IMR-90 (cell line): ENCODE results near the gene MAOA. TPM values are rescaled to one million over a fixed set of nuclear protein-coding genes. Genes with fewer than 3 reads are reported as not detected.

Experiments used
- ATAC-seq: fragments of 200-7000 bp; cut with Tn5 transposase; 2 replicates; pipeline ENCODE4 v1.9.1; 2020; ENCODE audit warnings: low read depth, mild to moderate bottlenecking, moderate library complexity
- BruUV-seq: library from RNA; stranded (reverse); fragments of 400-500 nt; replicated peaks from 2 replicates; lab custom pipeline; 2021; lab: Mats Ljungman, UMichigan
- CTCF ChIA-PET: fragments of 300-600 bp; formaldehyde crosslinking; extraction: SDS; loops from one replicate; lab custom pipeline; 2021; ENCODE audit warnings: antibody characterized with exemption; lab: Yijun Ruan, JAX
- POLR2A ChIA-PET: fragments of 300-600 bp; sonication (Branson Sonifier 250); formaldehyde crosslinking; loops from one replicate; lab custom pipeline; 2022; ENCODE audit warnings: antibody characterized with exemption; ENCODE audit not compliant: unreplicated experiment; lab: Charles Lee
- DNase-seq: peaks from one replicate; pipeline ENCODE4 v3.0.0; 2013
- H2AFZ ChIP-seq: replicated peaks from 2 replicates; pipeline ENCODE3; 2013; ENCODE audit warnings: low read length, mild to moderate bottlenecking; ENCODE audit not compliant: poor library complexity
- H2AK5ac ChIP-seq: 2 replicates; pipeline ENCODE4 v1.6.1; 2013; ENCODE audit warnings: low read depth, low read length, inconsistent platforms
- H2AK9ac ChIP-seq: replicated peaks from 2 replicates; pipeline ENCODE3; 2013; ENCODE audit warnings: mild to moderate bottlenecking, low read depth, low read length, moderate library complexity; ENCODE audit not compliant: poor library complexity
- H2BK120ac ChIP-seq: 2 replicates; pipeline ENCODE4 v1.6.1; 2013; ENCODE audit warnings: low read depth, low read length, inconsistent platforms
- H2BK15ac ChIP-seq: 3 replicates; pipeline ENCODE4 v1.6.1; 2013; ENCODE audit warnings: low read depth, low read length, inconsistent platforms
- H2BK20ac ChIP-seq: 2 replicates; pipeline ENCODE4 v1.6.1; 2013; ENCODE audit warnings: low read depth, mild to moderate bottlenecking, inconsistent platforms, low read length, moderate library complexity
- H2BK5ac ChIP-seq: 2 replicates; pipeline ENCODE4 v1.6.1; 2013; ENCODE audit warnings: mild to moderate bottlenecking, low read depth, low read length, inconsistent platforms; ENCODE audit not compliant: poor library complexity, severe bottlenecking
- H3K14ac ChIP-seq: replicated peaks from 2 replicates; pipeline ENCODE4 v1.6.1; 2013; ENCODE audit warnings: low read depth, low read length, inconsistent platforms
- H3K18ac ChIP-seq: 2 replicates; pipeline ENCODE4 v1.6.1; 2013; ENCODE audit warnings: low read depth, low read length, control low read depth
- H3K23ac ChIP-seq: 2 replicates; pipeline ENCODE4 v1.6.1; 2013; ENCODE audit warnings: low read depth, low read length, inconsistent platforms
- H3K27ac ChIP-seq: 2 replicates; pipeline ENCODE4 v1.5.1; 2013; ENCODE audit warnings: mild to moderate bottlenecking, control low read depth, low read length; ENCODE audit not compliant: insufficient read depth
- H3K27me3 ChIP-seq: 2 replicates; pipeline ENCODE4 v1.6.1; 2013; ENCODE audit warnings: low read length; ENCODE audit not compliant: control insufficient read depth, insufficient read depth
- H3K36me3 ChIP-seq: 2 replicates; pipeline ENCODE4 v1.6.1; 2013; ENCODE audit warnings: low read length, mixed read lengths; ENCODE audit not compliant: control insufficient read depth, insufficient read depth
- H3K4ac ChIP-seq: 2 replicates; pipeline ENCODE4 v1.6.1; 2013; ENCODE audit warnings: low read depth, low read length, inconsistent platforms
- H3K4me1 ChIP-seq: 2 replicates; pipeline ENCODE4 v1.6.1; 2013; ENCODE audit warnings: low read length, mixed read lengths; ENCODE audit not compliant: control insufficient read depth, insufficient read depth
- H3K4me2 ChIP-seq: 2 replicates; pipeline ENCODE4 v1.6.1; 2013; ENCODE audit warnings: low read depth, mild to moderate bottlenecking, control low read depth, low read length, moderate library complexity
- H3K4me3 ChIP-seq: 2 replicates; pipeline ENCODE4 v1.5.1; 2013; ENCODE audit warnings: low read depth, mild to moderate bottlenecking, control low read depth, low read length, moderate library complexity; ENCODE audit not compliant: insufficient read depth
- H3K56ac ChIP-seq: 2 replicates; pipeline ENCODE4 v1.6.1; 2013; ENCODE audit warnings: low read length, inconsistent platforms; ENCODE audit not compliant: insufficient read depth; ENCODE audit errors: extremely low read depth
- H3K79me1 ChIP-seq, 2 experiments: 2 replicates each; pipeline ENCODE4 v1.6.1; 2013; ENCODE audit warnings: low read length in 2 of 2, inconsistent platforms in 1 of 2, low read depth in 1 of 2
- H3K9ac ChIP-seq: 2 replicates; pipeline ENCODE4 v1.6.1; 2013; ENCODE audit warnings: low read depth, low read length, control low read depth
- H3K9me1 ChIP-seq: 2 replicates; pipeline ENCODE4 v1.6.1; 2013; ENCODE audit warnings: low read length, inconsistent platforms; ENCODE audit not compliant: insufficient read depth
- H3K9me3 ChIP-seq: 2 replicates; pipeline ENCODE4 v1.6.1; 2013; ENCODE audit warnings: low read length; ENCODE audit not compliant: control insufficient read depth, insufficient read depth
- H4K20me1 ChIP-seq: 2 replicates; pipeline ENCODE4 v1.6.1; 2013; ENCODE audit warnings: low read length, inconsistent platforms; ENCODE audit not compliant: insufficient read depth
- H4K5ac ChIP-seq: 2 replicates; pipeline ENCODE4 v1.6.1; 2013; ENCODE audit warnings: mild to moderate bottlenecking, low read depth, low read length, control low read depth
- H4K8ac ChIP-seq, 2 experiments: 2 replicates each; pipeline ENCODE4 v1.6.1; 2013; ENCODE audit warnings: low read depth in 2 of 2, low read length in 2 of 2, control low read depth in 1 of 2, inconsistent platforms in 1 of 2
- H4K91ac ChIP-seq: 2 replicates; pipeline ENCODE4 v1.6.1; 2013; ENCODE audit warnings: low read depth, low read length, inconsistent platforms; ENCODE audit not compliant: insufficient read depth
- BHLHE40 ChIP-seq: fragments of 150-350 bp; IDR thresholded peaks from 2 replicates; pipeline ENCODE4 v1.6.1; 2016; ENCODE audit warnings: mild to moderate bottlenecking, low read depth, low read length
- CHD1 ChIP-seq: IDR thresholded peaks from 2 replicates; pipeline ENCODE4 v1.6.1; 2012; ENCODE audit warnings: low read depth, low read length, improper control_type of control experiment
- CTCF ChIP-seq: conservative IDR thresholded peaks from 2 replicates; pipeline ENCODE4 v1.5.1; 2012; ENCODE audit warnings: mild to moderate bottlenecking, low read depth, low read length, improper control_type of control experiment
- ELK1 ChIP-seq: fragments of 150-350 bp; IDR thresholded peaks from 2 replicates; pipeline ENCODE4 v1.6.1; 2016; ENCODE audit warnings: low read depth, mild to moderate bottlenecking, low read length, moderate library complexity, borderline replicate concordance
- MAZ ChIP-seq: IDR thresholded peaks from 2 replicates; pipeline ENCODE4 v1.6.1; 2012; ENCODE audit warnings: low read depth, mild to moderate bottlenecking, low read length, improper control_type of control experiment, moderate library complexity, borderline replicate concordance
- MXI1 ChIP-seq: IDR thresholded peaks from 2 replicates; pipeline ENCODE4 v1.6.1; 2012; ENCODE audit warnings: low read depth, mild to moderate bottlenecking, low read length, moderate library complexity, borderline replicate concordance
- POLR2A ChIP-seq: IDR thresholded peaks from 2 replicates; pipeline ENCODE4 v1.6.1; 2012; ENCODE audit warnings: mild to moderate bottlenecking, low read depth, low read length
- RCOR1 ChIP-seq: IDR thresholded peaks from 2 replicates; pipeline ENCODE4 v1.6.1; 2012; ENCODE audit warnings: mild to moderate bottlenecking, low read length, improper control_type of control experiment; ENCODE audit not compliant: insufficient replicate concordance
- RFX5 ChIP-seq: IDR thresholded peaks from 2 replicates; pipeline ENCODE4 v1.8.0; 2012; ENCODE audit warnings: low read depth, mild to moderate bottlenecking, low read length, moderate library complexity
- SMC3 ChIP-seq: fragments of 150-350 bp; IDR thresholded peaks from 2 replicates; pipeline ENCODE4 v1.6.1; 2016; ENCODE audit warnings: low read depth, mild to moderate bottlenecking, antibody characterized with exemption, low read length, moderate library complexity
- WGBS, 2 experiments: methylation state at CpG; one replicate each; pipeline versions ENCODE4 v1.1.5 to v1.1.7; 2013; ENCODE audit warnings: missing lambda C conversion rate in 2 of 2; ENCODE audit not compliant: insufficient read length in 1 of 2; ENCODE audit errors: extremely low coverage in 2 of 2; 5-methylcytosine and 5-hydroxymethylcytosine counted together
- dilution Hi-C: fragments of 300-500 bp; cut with HindIII; formaldehyde crosslinking; loops from one replicate; pipeline ENCODE4 v1.14.3; 2018; ENCODE audit warnings: low sequenced_read_pairs; ENCODE audit not compliant: unreplicated experiment
- in situ Hi-C: fragments of 300-500 bp; cut with MboI; formaldehyde crosslinking; loops from 3 replicates; pipeline ENCODE4 v1.14.3; 2019; ENCODE audit warnings: low sequenced_read_pairs, inconsistent platforms, mixed read lengths
- intact Hi-C: fragments of 100-400 bp; cut with micrococcal nuclease; formaldehyde crosslinking; loops from 2 replicates; pipeline ENCODE4 v1.10.0; 2022
- polyA plus RNA-seq, 3 experiments: library from polyadenylated mRNA; depleted of rRNA; stranded (reverse); fragments of >200 nt; gene quantifications; 2 replicates each; pipeline ENCODE4 v1.2.3, GENCODE V29; 2012; ENCODE audit warnings: low replicate concordance in 1 of 3
- total RNA-seq: library from RNA; depleted of rRNA; stranded (reverse); fragments of >200 nt; gene quantifications from 2 replicates; pipeline ENCODE4 v1.2.3, GENCODE V29; 2012

The MAOA gene
- total and polyA plus RNA-seq, 2 of the 4 experiments (the other 2 are of a cell fraction), result 0.14 to 0.36 TPM

GRCh38 chrX:43688586-43688985 lies 32.5 kb downstream of the MAOA start:
- H3K9ac ChIP-seq, result no peak overlapping the region
- no peak for ATAC-seq
- H3K27ac ChIP-seq, result no peak overlapping the region
- H3K79me1 ChIP-seq, result no peaks in the 10 kb centered on the region
- no peak overlapping the region for H3K23ac ChIP-seq
- H3K4me1 ChIP-seq, result no peaks in the 10 kb centered on the region
- ChIA-PET POLR2A (no interaction called here), CTCF (no interaction called here)
- H4K5ac ChIP-seq, result no peak overlapping the region
- no peak overlapping the region for H2AK5ac ChIP-seq
- dilution Hi-C loops (no loop called here), in situ Hi-C loops (no loop called here), intact Hi-C loops (no loop called here)
- H2AK9ac ChIP-seq, result no peak overlapping the region
- H3K9me3 ChIP-seq, result no peaks in the 10 kb centered on the region
- H2BK20ac ChIP-seq, result no peak overlapping the region
- no peak overlapping the region for H2BK15ac ChIP-seq
- no peak for TF ChIP-seq SMC3
- no peak for TF ChIP-seq CHD1
- no peak for TF ChIP-seq CTCF
- TF ChIP-seq RFX5, result no peak
- no peak for TF ChIP-seq POLR2A
- TF ChIP-seq BHLHE40, result no peak
- TF ChIP-seq RCOR1, result no peak
- TF ChIP-seq MAZ, result no peak
- no peak for TF ChIP-seq MXI1
- TF ChIP-seq ELK1, result no peak
- H2BK120ac ChIP-seq, result no peak overlapping the region
- no peaks in the 10 kb centered on the region for H3K36me3 ChIP-seq
- no peak overlapping the region for H2AFZ ChIP-seq
- no peak overlapping the region for H4K8ac ChIP-seq
- no TSS peak for BruUV-seq
- no peak overlapping the region for H3K4me2 ChIP-seq
- H3K18ac ChIP-seq, result no peak overlapping the region
- no peaks in the 10 kb centered on the region for H4K20me1 ChIP-seq
- WGBS, 2 experiments, result no CpG with 5 or more reads among the region's 1 CpG
- H2BK5ac ChIP-seq, result no peak overlapping the region
- no peak overlapping the region for H4K91ac ChIP-seq
- no peak for DNase-seq
- H3K27me3 ChIP-seq, result no peaks in the 10 kb centered on the region; the same call in 1 of the 2 replicates
- no peak overlapping the region for H3K4ac ChIP-seq
- H3K14ac ChIP-seq, result no peak overlapping the region
- no peak overlapping the region for H3K56ac ChIP-seq
- H3K4me3 ChIP-seq, result no peak overlapping the region
- H3K9me1 ChIP-seq, result no peaks in the 10 kb centered on the region
